Activated T-cell treated with anti-CD3 and anti-CD28 coated beads, Interleukin-2, amount 50 U/mL, for 24 hours (primary cell): ENCODE results near the gene CAPN1.

Experiments used
- DNase-seq: peaks from one replicate; pipeline ENCODE4 v3.0.0-alpha.2; 2020
- H3K27ac Mint-ChIP-seq: 2 replicates; pipeline ENCODE4 v1.8.0; 2020; ENCODE audit warnings: mild to moderate bottlenecking, mixed read lengths
- H3K27me3 Mint-ChIP-seq: 2 replicates; pipeline ENCODE4 v1.8.0; 2020; ENCODE audit warnings: mixed read lengths
- H3K36me3 Mint-ChIP-seq: 2 replicates; pipeline ENCODE4 v1.8.0; 2020; ENCODE audit warnings: low read depth, mixed read lengths
- H3K4me1 Mint-ChIP-seq: 2 replicates; pipeline ENCODE4 v1.8.0; 2020; ENCODE audit warnings: low read depth, mixed read lengths
- H3K4me3 Mint-ChIP-seq: 2 replicates; pipeline ENCODE4 v1.8.0; 2020; ENCODE audit warnings: mild to moderate bottlenecking, moderate library complexity, mixed read lengths
- H3K9me3 Mint-ChIP-seq: 2 replicates; pipeline ENCODE4 v1.8.0; 2020; ENCODE audit warnings: mixed read lengths

The CAPN1 gene

DNA sequence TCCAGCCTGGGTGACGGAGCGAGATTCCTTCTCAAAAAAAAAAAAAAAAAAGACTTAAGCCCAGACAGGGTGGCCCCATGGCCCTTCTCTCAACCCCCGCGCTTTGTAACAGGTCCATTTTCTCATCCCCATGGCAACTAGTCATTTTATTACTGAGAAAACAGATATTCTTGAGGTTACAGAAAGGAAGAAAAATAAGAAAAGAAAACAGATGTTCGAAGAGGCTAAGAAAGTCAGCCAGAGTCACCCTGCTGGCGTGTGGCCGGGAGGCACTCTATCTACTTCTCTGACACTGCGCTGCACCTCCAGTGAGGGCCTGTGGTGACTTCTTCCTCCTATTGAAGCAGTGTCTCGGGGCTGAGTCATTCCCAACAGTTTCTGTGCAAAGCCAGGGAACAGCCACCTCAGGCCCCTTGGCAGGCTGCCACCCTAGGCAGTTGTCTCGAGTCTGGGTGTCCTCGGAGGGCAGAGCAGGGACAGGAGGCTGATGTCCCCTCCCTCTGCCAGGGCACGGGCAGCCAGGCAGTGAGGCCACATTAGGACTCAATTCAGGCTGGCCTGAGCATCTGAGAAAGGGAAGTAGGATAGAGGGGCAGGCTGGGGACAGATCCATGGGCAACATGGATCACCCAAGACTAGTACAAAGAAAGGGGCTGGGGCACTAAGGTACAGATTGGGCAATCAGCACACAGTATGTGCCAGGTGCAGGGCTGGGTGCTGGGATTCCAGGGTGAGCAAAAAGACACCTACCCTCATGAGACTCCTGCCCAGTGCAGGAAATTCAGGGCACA, 31.0 kb upstream of the CAPN1 start:
- H3K36me3 Mint-ChIP-seq, result no peaks in the 10 kb centered on the region
- no peak overlapping the region for H3K4me3 Mint-ChIP-seq
- peaks cover 11% of the 10 kb centered on the region for H3K27me3 Mint-ChIP-seq
- peaks cover 7% of the 10 kb centered on the region for H3K4me1 Mint-ChIP-seq
- DNase-seq, result no peak
- peak overlapping the region; percentile 47 for H3K27ac Mint-ChIP-seq
- H3K9me3 Mint-ChIP-seq, result no peaks in the 10 kb centered on the region

DNA sequence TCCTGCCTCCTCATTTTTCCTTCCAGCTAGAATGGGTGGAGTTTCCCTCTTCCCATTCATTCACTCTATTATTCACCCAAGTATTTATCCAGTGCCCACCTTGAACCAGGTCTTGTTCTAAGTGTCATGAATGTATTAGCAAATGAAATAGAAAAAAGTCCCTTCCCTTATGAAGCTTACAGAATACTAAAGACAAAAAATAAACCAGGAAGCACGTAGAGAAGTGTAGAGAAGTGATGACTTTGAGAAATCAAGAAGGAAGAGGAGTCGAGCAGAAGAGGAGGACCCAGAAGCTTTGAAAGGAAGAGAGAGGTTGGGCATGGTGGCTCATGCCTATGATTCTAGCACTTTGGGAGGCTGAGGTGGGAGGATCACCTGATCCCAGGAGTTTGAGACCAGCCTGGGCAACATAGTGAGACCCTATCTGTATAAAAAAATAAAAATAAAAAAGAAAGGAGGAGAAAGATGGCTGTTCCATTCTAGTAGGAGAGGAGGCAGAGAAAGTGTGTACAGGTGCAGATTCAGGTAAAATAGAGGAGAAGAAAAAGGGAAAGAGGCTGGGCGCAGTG, 30.3 kb upstream of the CAPN1 start:
- Mint-ChIP-seq H3K4me1 (peaks cover 7% of the 10 kb centered on the region), H3K27ac (no peak overlapping the region), H3K4me3 (no peak overlapping the region), H3K36me3 (no peaks in the 10 kb centered on the region), H3K9me3 (no peaks in the 10 kb centered on the region), H3K27me3 (peaks cover 11% of the 10 kb centered on the region)
- no peak for DNase-seq

- H3K4me1 Mint-ChIP-seq, result peaks cover 7% of the 10 kb centered on the region
- H3K4me3 Mint-ChIP-seq, result no peak overlapping the region
- H3K27me3 Mint-ChIP-seq, result peaks cover 11% of the 10 kb centered on the region
- DNase-seq, result no peak
- no peaks in the 10 kb centered on the region for H3K36me3 Mint-ChIP-seq
- no peak overlapping the region for H3K27ac Mint-ChIP-seq
- no peaks in the 10 kb centered on the region for H3K9me3 Mint-ChIP-seq
These were observed 29.6 kb upstream of the CAPN1 start for GRCh38 chr11:65152122-65152521.

DNA sequence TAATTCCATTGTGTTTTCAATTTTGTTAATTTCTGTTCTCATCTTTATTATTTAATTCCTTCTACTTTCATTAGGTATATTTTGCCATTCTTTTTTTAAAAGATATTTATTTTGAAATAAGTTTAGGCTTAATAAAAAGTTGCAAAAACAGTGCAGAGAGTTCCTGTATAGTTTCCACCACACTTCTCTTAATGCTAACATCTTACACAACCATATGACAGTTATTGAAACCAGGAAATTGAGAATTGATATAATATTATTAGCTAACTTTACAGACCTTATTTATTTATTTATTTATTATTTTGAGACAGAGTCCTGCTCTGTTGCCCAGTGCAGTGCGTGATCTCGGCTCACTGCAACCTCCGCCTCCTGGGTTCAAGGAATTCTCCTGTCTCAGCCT, 25.5 kb upstream of the CAPN1 start:
- Mint-ChIP-seq H3K4me1 (peaks cover 2% of the 10 kb centered on the region), H3K9me3 (no peaks in the 10 kb centered on the region), H3K27me3 (peaks cover 5% of the 10 kb centered on the region), H3K27ac (no peak overlapping the region), H3K4me3 (no peak overlapping the region), H3K36me3 (no peaks in the 10 kb centered on the region)
- no peak for DNase-seq

DNA sequence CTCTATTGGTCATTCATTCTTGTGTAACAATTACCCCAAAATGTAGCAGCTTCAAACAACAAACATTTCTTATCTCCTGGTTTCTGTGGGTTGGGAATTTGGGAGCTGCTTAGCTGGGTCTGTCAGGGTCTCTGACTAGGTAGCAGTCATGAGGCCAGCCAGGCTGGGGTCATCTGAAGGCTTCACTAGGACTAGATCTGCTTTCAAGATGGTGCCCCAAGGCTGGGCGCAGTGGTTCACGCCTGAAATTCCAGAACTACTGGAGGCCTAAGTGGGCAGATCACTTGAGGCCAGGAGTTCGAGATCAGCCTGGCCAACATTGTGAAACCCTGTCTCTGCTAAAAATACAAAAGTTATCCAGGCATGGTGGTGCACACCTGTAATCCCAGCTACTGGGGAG, 24.8 kb upstream of the CAPN1 start:
- no peaks in the 10 kb centered on the region for H3K36me3 Mint-ChIP-seq
- no peak overlapping the region for H3K27ac Mint-ChIP-seq
- H3K9me3 Mint-ChIP-seq, result no peaks in the 10 kb centered on the region
- H3K4me1 Mint-ChIP-seq, result peaks cover 2% of the 10 kb centered on the region
- H3K27me3 Mint-ChIP-seq, result peaks cover 4% of the 10 kb centered on the region
- DNase-seq, result no peak
- H3K4me3 Mint-ChIP-seq, result no peak overlapping the region

- Mint-ChIP-seq H3K9me3 (no peaks in the 10 kb centered on the region), H3K4me1 (no peaks in the 10 kb centered on the region), H3K27me3 (peaks cover 4% of the 10 kb centered on the region), H3K4me3 (no peak overlapping the region), H3K36me3 (no peaks in the 10 kb centered on the region), H3K27ac (no peak overlapping the region)
- DNase-seq, result no peak
These were observed 24.4 kb upstream of the CAPN1 start for GRCh38 chr11:65157336-65157735.

DNA sequence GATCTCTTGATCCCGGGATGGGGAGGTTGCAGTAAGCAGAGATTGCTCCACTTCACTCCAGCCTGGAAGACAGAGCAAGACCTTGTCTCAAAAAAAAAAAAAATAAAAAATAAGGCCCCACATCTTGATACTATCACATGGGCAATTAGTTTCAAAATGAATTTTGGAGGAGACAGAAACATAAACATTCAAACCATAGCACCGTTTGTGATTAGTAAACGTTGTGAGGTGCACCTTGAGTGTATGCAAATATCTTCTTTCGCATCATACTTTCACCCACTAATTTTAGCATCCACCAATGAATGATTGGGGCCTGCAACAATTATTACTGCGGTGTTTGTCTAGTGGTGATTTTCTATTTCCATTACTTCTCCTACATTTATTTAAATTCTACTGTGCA, 22.7 kb upstream of the CAPN1 start:
- peaks cover 4% of the 10 kb centered on the region for H3K27me3 Mint-ChIP-seq
- H3K36me3 Mint-ChIP-seq, result no peaks in the 10 kb centered on the region
- H3K4me3 Mint-ChIP-seq, result no peak overlapping the region
- H3K27ac Mint-ChIP-seq, result no peak overlapping the region
- H3K9me3 Mint-ChIP-seq, result no peaks in the 10 kb centered on the region
- no peaks in the 10 kb centered on the region for H3K4me1 Mint-ChIP-seq
- DNase-seq, result no peak

DNA sequence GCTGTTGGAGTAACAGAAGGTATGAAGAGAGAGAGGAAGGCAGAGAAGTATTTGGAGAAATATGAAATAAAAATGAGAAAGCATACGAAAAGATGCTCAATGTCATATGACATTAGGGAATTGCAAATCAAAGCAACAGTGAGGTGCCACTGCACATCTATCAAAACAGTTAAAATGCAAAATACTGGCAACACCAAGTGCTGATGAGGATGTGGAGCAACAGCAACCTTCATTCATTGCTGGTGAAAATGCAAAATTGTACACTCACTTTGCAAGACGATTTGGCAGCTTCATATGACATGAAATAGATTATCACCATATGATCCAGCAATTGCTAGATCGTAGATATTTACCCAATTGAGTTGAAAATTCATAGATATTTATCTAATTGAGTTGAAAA, 21.1 kb upstream of the CAPN1 start:
- Mint-ChIP-seq H3K4me1 (no peaks in the 10 kb centered on the region), H3K4me3 (no peak overlapping the region), H3K9me3 (no peaks in the 10 kb centered on the region), H3K27ac (no peak overlapping the region), H3K36me3 (no peaks in the 10 kb centered on the region), H3K27me3 (peaks cover 4% of the 10 kb centered on the region)
- DNase-seq, result no peak

- Mint-ChIP-seq H3K27ac (no peak overlapping the region), H3K4me3 (no peak overlapping the region), H3K27me3 (peaks cover 4% of the 10 kb centered on the region), H3K9me3 (no peaks in the 10 kb centered on the region), H3K36me3 (no peaks in the 10 kb centered on the region), H3K4me1 (no peaks in the 10 kb centered on the region)
- DNase-seq, result no peak
These were observed 18.0 kb upstream of the CAPN1 start for GRCh38 chr11:65163684-65164083.

- Mint-ChIP-seq H3K9me3 (no peaks in the 10 kb centered on the region), H3K27ac (no peak overlapping the region), H3K4me1 (peaks cover 5% of the 10 kb centered on the region), H3K27me3 (no peaks in the 10 kb centered on the region), H3K4me3 (no peak overlapping the region), H3K36me3 (no peaks in the 10 kb centered on the region)
- no peak for DNase-seq
These were observed 16.1 kb upstream of the CAPN1 start for GRCh38 chr11:65165410-65166317.

GRCh38 chr11:65166893-65167292, 14.8 kb upstream of the CAPN1 start:
- Mint-ChIP-seq H3K4me3 (no peak overlapping the region), H3K27me3 (no peaks in the 10 kb centered on the region), H3K9me3 (no peaks in the 10 kb centered on the region), H3K27ac (no peak overlapping the region), H3K4me1 (peaks cover 5% of the 10 kb centered on the region), H3K36me3 (no peaks in the 10 kb centered on the region)
- no peak for DNase-seq

DNA sequence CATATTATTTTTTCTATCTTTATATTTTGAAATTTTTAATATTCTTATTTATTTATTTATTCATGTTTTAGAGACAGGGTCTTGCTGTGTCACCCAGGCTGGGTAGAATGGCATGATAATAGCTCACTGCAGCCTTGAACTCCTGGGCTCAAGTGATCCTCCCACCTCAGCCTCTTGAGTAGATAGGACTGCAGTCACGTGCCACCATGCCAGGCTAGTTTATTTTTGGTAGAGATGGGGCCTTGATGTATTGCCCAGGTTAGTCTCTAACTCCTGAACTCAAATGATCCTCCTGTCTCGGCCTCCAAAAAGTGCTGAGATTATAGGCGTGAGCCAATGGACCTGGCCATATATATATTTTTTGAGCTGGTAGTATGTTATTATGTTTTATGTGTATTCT, 14.1 kb upstream of the CAPN1 start:
- Mint-ChIP-seq H3K4me1 (peaks cover 5% of the 10 kb centered on the region), H3K9me3 (no peaks in the 10 kb centered on the region), H3K36me3 (no peaks in the 10 kb centered on the region), H3K27me3 (no peaks in the 10 kb centered on the region), H3K27ac (no peak overlapping the region), H3K4me3 (no peak overlapping the region)
- no peak for DNase-seq

GRCh38 chr11:65169164-65169641, 12.5 kb upstream of the CAPN1 start:
- peaks cover 5% of the 10 kb centered on the region for H3K4me1 Mint-ChIP-seq

DNA sequence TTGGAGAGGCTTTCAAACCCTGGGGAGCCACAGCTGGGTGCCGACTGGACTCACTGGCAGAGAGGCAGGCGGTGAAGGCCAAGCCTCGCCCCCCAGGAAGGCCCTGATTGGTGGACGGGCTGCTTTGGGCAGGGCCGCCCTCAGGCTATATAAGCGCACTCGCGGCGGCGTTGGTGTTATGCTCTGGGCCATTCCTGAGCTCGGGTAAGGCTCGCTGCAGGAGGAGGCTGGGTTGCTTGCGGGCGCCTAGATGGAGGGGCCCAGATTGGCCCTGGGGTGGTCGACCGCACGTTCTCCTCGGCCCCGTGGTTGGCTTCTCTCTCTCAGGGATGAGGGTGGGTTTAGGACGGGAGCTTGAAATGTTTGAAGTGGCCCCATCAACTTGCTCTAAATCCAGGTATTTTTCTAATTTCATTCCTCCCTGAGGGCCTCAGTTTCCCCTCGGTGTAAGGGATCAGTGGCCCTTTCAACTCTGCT, 11.6 kb upstream of the CAPN1 start, which contains the start of gene SPDYC:
TSS of gene SPDYC (plus strand) at position 176 of the 477 bp plus-strand sequence. CDS start 1,125 bp downstream, outside the sequence.
- no peak within 1 kb of the TSS for H3K4me3 Mint-ChIP-seq
- no peak for DNase-seq
- peaks cover 5% of the 10 kb centered on the region for H3K4me1 Mint-ChIP-seq
- H3K9me3 Mint-ChIP-seq, result no peaks in the 10 kb centered on the region
- H3K36me3 Mint-ChIP-seq, result no peaks in the 10 kb centered on the region
- peak within 1 kb of the TSS; percentile 16 for H3K27ac Mint-ChIP-seq
- H3K27me3 Mint-ChIP-seq, result no peaks in the 10 kb centered on the region

More at GRCh38 chr11:65169164-65169641, 12.5 kb upstream of the CAPN1 start:
- no peak overlapping the region for H3K4me3 Mint-ChIP-seq
- H3K36me3 Mint-ChIP-seq, result no peaks in the 10 kb centered on the region
- H3K9me3 Mint-ChIP-seq, result no peaks in the 10 kb centered on the region
- peak overlapping the region; percentile 16 for H3K27ac Mint-ChIP-seq
- no peak for DNase-seq
- H3K27me3 Mint-ChIP-seq, result no peaks in the 10 kb centered on the region
